Stimulated activated CD8-positive, alpha-beta memory T cell treated with anti-CD3 and anti-CD28 coated beads, Interleukin-2, amount 100 ng/mL, for 48 hours (primary cell): ENCODE data around the gene PKD1.

Source experiments
- DNase-seq, 2 donors: peaks; one replicate each; pipeline ENCODE4 v3.0.0-alpha.2; 2020; ENCODE audit warnings: low read depth in 2 of 2

The PKD1 gene

DNA sequence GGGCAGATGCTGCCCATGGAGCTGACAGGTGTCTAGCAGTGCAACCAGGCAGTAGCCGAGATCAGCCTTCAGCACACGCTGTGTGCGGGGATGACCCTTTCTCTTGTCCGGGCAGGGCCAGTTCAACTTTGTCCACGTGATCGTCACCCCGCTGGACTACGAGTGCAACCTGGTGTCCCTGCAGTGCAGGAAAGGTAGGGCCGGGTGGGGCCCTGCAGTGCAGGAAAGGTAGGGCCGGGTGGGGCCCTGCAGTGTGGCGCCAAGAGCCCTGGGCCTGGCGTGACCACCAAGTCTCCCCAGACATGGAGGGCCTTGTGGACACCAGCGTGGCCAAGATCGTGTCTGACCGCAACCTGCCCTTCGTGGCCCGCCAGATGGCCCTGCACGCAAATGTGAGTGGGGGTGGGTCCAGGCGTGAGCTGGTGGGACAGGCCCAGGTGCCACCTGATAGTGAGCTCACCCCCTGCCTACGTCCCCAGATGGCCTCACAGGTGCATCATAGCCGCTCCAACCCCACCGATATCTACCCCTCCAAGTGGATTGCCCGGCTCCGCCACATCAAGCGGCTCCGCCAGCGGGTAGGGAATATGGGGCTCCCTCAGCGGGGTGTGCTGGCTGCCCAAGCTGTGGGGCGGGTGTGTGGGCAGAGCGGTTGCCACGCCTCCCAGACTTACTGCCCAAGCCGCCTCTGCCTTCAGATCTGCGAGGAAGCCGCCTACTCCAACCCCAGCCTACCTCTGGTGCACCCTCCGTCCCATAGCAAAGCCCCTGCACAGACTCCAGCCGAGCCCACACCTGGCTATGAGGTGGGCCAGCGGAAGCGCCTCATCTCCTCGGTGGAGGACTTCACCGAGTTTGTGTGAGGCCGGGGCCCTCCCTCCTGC is 47.7 kb downstream of the PKD1 start:
- DNase-seq = no peak

GRCh38 chr16:2086812-2087747 is 48.6 kb downstream of the PKD1 start:
- DNase-seq = no peak

DNA sequence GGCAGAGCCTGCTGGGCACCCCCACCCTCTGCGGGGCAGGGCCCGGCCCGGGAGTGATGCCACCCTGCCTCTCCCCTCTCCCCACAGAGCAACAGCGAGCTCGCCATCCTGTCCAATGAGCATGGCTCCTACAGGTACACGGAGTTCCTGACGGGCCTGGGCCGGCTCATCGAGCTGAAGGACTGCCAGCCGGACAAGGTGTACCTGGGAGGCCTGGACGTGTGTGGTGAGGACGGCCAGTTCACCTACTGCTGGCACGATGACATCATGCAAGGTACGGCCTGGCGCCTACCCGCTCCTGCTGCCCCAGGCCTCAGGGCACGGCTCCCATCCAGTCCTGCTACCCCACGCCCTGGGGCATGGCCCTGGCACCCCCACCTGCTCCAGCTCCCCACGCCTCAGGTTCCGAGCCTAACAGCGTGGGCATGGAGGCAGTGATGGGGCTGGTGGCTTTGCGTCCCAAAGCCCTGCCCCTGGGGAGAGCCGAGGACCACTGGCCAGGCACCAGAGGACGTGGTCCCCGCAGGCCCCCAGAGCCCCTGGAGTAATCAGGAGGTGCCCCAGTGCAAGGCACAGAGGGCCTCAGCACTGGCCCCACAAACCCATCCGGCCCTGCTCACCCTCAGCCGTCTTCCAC is 49.5 kb downstream of the PKD1 start:
- no peak for DNase-seq

GRCh38 chr16:2085669-2086068 is 50.0 kb downstream of the PKD1 start:
- DNase-seq = no peak

- no peak for DNase-seq
Observed at GRCh38 chr16:2084895-2085625, 50.6 kb downstream of the PKD1 start.

- DNase-seq = no peak
Observed at GRCh38 chr16:2083876-2084780, 51.6 kb downstream of the PKD1 start.

- no peak for DNase-seq
Observed at GRCh38 chr16:2083409-2083808, 52.3 kb downstream of the PKD1 start.

- no peak for DNase-seq
Observed at GRCh38 chr16:2082983-2083364, 52.7 kb downstream of the PKD1 start.

DNA sequence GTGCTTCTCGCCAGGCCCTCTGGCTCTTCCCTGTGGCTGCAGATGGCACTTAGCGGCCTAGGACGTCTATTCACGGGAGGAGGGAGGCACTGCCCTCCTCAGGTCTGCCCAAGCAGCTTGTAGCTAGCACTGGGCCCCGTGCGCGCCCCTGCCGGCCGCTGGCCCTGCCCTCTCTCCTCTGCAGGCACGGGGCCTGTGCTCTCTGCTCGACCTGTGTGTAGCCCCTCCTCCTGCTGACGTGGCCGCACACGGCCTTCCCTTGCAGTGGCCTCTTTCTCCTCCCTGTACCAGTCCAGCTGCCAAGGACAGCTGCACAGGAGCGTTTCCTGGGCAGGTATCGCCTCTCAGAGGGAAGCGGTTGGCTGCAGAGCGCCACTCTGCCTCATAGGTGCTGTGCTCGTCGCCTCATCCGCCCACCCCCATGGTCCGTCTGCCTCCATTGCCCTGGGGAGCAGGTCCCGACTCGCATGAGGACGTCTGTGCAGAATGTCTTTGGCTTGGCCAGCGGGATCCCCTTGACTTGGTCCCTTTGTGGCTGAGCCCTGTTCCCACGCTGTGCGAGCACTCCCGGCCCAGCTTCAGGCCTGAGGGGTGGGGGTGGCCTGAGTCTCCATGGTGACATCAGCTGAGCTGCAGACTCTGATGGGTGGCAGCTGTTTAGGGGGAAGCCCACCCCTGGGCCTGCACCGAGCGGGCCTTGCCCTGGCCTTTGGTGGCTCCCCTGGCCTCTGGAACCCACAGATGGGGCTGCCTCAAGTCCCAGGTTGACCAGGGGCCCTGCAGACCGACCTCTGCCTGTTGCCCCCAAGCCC is 53.3 kb downstream of the PKD1 start:
- DNase-seq = no peak

GRCh38 chr16:2081201-2082084 is 54.3 kb downstream of the PKD1 start:
- no peak for DNase-seq

- DNase-seq = no peak
Observed at GRCh38 chr16:2079991-2080390, 55.7 kb downstream of the PKD1 start.

GRCh38 chr16:2079311-2079800 is 56.3 kb downstream of the PKD1 start:
- DNase-seq = no peak

- DNase-seq = no peak
Observed at GRCh38 chr16:2078691-2079090, 57.0 kb downstream of the PKD1 start.

DNA sequence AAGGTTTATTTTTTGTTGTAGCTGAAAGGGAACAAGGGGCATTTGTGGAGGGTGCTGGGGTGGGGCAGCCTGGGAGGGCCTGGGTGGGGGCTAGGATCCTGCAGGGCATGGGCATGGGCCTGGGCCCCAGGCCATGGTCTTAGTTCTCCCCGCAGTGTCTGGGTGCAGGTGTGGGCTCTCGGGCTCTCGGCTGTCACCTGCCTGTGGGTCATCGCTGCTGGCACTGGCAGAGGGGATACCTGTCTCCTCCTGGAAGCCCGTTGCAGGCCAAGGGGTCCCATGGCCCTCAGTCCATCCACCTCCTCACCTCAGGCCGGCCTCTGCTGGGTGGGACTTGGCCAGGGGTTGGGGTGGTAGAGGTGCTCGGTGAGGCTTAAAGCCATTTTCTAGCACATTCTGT is 57.6 kb downstream of the PKD1 start:
- no peak for DNase-seq

GRCh38 chr16:2077696-2078095 is 58.0 kb downstream of the PKD1 start:
- DNase-seq = no peak

DNA sequence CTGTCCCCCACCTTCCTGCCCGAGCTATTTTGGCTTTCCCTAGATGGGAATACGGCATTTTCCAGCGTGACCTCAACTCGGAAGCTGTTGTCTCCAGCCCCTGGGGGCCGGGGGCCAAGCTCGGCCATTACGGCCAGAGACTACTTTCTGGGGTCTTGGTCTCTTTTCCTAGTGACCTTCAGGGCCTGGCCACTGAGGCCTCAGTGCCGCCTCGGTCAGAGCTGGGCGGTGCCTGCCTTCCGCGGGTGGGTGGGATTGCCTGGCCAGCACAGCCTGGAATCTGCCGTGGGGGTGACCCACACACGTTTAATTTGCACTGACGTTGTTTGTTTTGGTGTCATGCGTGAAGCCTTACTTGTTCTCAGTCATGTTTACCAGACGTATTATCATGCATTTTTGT is 58.7 kb downstream of the PKD1 start:
- no peak for DNase-seq

DNA sequence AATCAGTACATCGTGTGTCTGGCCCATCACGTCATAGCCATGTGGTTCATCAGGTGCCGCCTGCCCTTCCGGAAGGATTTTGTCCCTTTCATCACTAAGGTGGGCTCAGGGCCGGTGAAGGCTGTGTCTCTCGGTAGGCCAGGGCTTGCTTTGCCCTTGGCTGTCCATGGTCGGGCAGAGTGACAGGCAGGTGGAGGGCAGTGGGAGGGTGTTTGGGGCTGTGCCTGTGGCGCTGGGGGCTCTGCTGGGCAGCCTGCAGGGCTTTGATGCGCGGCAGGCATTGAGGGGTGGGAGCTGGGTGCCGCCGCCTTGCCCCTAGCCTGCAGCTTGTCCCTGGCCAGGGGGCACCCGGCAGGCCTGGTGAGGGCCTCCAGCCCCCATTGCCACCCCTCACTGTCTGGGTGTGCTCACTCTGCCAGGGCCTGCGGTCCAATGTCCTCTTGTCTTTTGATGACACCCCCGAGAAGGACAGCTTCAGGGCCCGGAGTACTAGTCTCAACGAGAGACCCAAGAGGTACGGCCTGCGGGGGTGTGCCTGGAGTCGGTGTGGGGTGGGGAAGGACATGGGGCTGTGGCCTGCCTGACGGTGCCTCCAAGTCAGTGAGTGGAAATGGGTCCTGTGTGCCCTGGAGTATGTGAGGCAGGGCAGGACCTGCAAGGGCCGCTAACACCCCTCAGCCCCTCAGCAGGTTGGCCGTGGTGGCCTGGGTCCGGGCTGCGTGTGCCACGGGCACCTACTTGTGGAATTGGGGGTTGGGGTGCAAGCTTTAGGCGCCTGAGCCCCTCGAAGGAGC is 59.4 kb downstream of the PKD1 start:
- DNase-seq = no peak

DNA sequence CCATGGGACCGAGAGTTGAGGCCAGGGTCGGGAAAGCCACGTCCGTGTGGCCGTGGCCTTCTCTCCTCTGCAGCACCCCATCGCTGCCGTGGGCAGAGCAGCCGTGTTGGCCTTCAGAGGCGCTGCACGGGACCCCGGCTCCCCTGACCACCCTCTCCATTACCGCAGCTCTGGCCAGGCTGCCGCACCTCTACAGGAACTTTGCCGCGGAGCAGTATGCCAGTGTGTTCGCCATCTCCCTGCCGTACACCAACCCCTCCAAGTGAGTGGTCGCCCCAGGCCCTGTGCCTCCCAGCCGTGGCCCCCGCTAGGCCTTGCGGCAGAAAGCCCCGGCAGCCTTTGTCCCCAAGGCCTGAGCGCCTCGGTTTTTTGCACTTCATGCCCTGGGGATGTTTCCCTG is 60.1 kb downstream of the PKD1 start:
- DNase-seq = no peak
